Stimulated activated CD8-positive, alpha-beta memory T cell treated with anti-CD3 and anti-CD28 coated beads, Interleukin-4, amount 100 ng/mL, for 24 hours (primary cell): ENCODE measurements around the gene KRTAP20-4.

Experiments
- DNase-seq: peaks from one replicate; pipeline ENCODE4 v3.0.0-alpha.2; 2020; ENCODE audit warnings: low read depth

Gene KRTAP20-4

DNA sequence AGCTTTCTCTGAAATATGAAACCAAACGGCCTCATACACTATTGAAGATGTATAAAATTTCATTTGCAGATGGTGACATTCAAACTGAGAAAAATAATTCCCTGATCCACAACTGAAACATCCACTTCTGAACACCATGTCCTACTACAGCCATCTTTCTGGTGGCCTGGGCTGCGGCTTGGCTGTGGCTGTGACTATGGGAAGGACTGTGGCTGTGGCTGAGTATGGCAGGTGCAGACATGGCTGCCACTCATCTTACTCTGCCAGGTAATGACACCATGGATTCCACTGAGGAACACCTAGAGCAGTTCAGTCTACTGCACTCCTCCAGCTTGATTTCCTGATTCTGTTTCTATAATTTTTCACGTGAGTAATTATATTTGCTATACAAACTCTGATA lies at the start of gene KRTAP20-4:
Gene KRTAP20-4, plus strand, starts transcription at position 106 of the 400 bp plus-strand sequence.
- DNase-seq, result no peak

DNA sequence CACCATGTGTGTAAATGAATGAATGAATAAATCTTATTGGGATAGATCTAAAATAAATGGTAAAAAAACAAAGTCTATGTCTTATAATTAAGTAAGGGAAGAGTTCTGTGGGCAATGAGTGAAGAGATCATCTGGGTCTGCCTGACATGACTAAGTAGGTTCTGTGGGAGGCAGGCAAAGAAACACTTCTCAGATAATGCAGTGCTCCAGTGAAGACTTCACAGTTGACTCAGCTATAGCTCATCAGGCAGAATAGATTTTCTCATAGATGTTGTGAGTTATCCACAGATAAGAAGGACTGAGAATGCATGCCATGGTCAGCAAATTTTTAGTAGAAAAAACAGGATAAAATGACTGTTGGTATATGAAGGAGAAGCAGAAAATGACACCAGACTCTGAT lies 42.7 kb upstream of the KRTAP20-4 start:
- DNase-seq, result no peak

DNA sequence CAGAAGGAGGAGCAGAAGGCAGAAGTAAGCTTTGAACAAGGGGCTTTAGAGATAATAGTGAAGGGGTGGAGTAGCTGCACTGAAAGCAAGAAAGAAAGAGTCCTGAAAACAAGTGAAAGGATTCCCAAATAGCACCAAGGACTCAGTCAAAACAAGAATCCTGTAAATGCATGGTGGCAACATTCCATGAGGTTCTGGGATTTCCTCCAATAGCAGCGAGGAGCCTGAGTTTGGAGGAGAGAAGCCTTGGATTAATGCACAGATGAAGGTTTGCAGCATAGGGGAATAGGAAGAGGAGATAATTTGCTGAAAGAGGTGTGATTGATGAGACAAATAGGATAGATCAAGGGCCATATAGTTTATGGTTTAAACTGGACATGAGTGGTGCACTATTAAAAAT lies 41.1 kb upstream of the KRTAP20-4 start:
- DNase-seq, result no peak

DNA sequence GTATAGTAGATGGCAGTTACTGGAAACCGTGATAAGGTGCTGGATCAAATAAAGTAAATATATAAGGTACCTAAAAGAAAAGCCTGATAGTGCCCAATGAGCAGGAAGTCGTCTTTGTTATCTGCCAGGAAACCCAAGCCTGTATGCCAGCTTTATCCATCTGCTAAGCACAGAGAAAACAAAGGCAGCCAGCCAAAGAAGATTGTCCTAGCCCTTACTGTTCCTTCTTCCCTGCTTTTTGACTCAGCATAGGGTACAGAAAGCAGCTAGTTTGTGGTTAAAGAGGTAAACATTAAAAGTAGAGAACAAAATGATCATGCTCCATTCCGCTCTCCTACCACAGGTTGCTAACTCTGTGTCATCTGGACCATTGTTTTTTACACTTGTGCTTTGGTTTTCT lies 40.3 kb upstream of the KRTAP20-4 start:
- DNase-seq, result no peak

DNA sequence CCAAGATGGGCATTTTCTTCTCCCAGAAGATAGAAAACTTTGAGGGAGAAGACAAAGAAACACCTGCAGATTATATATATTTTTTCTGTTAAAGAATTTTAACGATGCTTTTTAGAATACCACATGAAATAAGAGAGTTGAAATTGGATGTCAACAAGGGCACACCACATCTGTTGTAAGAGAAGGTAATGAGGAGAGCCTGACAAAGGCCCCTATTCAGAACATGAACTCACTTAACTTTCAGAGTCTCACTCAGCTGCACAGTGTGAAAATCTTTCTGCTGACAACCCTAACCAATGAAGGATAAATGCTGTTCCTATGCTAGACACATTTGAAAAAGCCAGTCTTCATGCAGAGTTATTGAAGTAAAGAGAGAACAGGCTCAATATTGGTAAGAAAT lies 37.6 kb upstream of the KRTAP20-4 start:
- no peak for DNase-seq

DNA sequence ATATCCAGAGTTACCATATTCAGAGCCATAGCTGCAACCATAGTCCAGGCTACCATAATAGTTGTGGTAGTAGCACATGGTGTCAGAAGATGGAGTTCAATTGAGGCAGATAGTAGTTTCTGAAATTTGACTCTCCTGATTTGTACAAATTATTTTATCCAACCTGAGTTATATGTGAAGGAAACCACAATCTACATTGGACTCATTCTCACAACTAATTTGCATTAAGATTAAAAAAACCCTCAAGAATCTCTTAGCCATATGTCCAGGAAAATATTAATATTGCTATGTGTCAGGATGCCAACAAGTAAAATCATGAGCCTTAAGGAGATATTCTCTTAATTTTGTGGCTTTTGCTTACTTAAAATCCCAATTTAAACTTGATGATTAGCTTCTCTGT lies 30.1 kb upstream of the KRTAP20-4 start, which contains the start of gene KRTAP22-2:
Gene KRTAP22-2, minus strand, starts transcription at position 101 of the 400 bp plus-strand sequence.
- no peak for DNase-seq

DNA sequence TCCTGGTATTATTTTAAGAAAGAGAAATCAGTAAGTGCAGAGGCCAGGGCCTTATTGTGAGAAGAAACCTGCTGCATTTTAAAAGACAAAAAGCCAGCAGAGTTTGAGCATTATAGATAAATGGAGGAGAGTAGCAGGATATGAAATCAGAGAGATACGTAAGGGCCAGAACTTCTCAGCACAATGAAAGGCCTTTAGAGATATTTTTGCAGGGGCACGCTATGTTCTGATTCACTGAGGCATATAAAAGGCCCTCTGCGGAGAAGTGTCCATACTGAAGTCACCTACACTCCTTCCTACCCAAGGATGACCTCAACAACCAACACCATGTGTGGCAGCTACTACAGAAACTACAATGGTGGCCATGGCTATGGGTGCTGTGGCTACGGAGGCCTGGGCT lies 28.3 kb upstream of the KRTAP20-4 start, which contains the start of gene KRTAP6-3:
Gene KRTAP6-3, plus strand, starts transcription at position 301 of the 400 bp plus-strand sequence. Its CDS starts 6 bp downstream, at position 307.
- no peak for DNase-seq

DNA sequence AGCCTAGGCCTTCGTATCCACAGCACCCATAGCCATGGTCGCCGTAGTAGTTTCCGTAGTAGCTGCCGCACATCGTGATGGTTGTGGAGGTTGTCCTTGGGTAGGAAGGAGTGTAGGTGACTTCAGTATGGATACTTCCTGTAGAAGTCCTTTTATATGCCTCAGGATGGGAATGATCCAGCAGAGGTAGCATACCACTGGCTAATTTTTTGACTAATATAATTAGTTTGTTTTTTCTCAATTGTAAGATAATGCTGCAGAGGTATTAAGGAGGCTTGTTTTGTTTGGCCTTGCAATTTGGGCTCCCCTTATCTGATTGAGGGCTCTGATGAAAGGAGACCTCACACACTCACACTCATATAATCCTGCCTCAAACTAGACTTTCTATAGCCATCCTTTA lies 21.6 kb upstream of the KRTAP20-4 start, which contains the start of gene KRTAP6-2:
Gene KRTAP6-2, minus strand, starts transcription at position 101 of the 400 bp plus-strand sequence. Its CDS starts 28 bp downstream, at position 73.
- no peak for DNase-seq

DNA sequence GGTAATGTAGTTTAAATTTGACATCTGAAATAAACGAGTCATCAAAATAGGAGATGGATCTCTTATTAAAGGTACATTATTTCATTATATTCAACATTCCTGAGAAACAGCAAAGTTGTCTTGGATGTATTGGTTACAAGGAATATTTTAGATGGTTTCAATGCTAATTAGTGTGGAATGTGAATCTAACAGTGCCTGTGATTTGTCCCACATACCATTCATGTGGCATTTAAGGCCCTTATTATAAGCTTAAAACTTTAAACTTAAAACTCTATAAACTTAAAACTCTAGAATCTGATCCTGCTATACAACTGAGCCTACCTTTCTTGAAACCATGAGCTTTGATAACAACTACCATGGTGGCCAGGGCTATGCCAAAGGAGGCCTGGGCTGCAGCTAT lies 19.6 kb upstream of the KRTAP20-4 start, which contains the start of gene KRTAP22-1:
Gene KRTAP22-1, plus strand, starts transcription at position 301 of the 400 bp plus-strand sequence.
- DNase-seq, result no peak

DNA sequence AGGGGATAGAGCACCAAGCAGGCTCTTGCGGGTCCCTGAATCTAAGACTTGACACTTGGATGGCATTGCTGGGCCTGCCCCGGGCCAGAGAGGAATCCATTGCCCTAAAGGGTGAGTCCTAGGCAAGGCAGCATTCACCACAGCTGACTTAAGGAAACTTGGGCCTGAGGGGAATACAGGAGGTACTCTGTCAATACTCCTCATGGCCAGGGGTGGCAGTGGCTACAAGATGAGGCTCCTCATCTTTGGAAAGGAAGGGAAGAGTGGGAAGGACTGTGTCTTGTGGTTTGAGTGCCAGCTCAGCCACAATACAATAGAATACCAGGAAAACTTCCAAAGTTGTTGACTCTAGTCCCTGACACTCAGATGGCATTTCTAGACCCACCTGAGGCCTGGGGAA lies 14.5 kb upstream of the KRTAP20-4 start:
- no peak for DNase-seq

DNA sequence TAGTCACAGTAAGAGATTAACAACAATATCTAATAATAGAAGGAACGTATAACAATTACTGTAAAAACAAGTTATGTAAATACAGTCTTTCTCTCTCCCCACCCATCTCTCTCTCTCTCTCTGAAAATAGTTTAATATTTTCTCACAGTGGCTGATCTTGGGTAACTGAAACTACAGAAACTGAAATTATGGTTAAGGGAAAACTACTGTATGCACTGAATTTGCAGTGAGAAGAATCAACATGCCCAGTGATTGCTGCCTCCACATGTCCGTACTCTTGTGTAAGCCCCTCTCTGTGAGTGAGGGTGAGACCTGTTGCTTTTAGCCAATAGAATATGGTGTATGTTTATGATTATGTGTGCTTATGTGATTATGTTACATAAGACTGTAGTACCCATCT lies 8.3 kb upstream of the KRTAP20-4 start:
- DNase-seq, result no peak

DNA sequence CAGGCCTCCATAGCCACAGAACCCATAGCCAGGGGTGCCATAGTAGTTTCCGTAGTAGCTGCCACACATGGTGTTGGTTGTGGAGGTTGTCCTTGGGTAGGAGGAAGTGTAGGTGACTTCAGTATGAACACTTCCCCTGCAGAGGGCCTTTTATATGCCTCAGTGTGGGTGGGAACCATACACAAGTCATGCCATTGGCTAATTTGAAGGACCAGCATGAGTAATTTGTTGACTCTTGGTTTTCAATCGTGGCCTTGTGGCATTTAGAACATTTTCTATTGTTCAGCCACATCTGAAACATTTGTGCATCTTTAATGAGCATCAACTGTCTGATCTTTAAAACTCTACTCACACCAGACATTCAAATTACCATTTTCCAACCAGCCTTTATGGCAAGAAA lies 6.6 kb upstream of the KRTAP20-4 start, which contains the start of gene KRTAP6-1:
Gene KRTAP6-1, minus strand, starts transcription at position 95 of the 400 bp plus-strand sequence. Its CDS starts 26 bp downstream, at position 69.
- no peak for DNase-seq

DNA sequence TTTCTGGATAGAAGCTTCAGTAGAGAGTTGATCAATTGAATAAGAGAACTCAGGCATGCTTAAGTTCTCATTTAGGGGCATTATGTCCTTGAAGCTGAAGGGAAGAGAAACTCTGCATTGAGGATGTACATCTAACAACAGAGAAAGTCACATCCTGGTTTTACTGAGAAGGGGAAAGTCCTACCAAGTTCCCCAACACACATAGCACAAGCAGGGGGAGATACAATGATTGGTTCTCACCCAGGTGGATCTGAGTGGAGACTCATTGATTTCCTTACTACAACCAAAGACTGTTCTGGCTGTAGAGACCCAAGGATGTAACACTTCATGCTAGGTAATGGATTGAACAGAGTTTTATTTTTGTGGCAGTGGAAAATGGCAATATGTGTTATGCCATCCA lies 5.2 kb upstream of the KRTAP20-4 start:
- no peak for DNase-seq

DNA sequence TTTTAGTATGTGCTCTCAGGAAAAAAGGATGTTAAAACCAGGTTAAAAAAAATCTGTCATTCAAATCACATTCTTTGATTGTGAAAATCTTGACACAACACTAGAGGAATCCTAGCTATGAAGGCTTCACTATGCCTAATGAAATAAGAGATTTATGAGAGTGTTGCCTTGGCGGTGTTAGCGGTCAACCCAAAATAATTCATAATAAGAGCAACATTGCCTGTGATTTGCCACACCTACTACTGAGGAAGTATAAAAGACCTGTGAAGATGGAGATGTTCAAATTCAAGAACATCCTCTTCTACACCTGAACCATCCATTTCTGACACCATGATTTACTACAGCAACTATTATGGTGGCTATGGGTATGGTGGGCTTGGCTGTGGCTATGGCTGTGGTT lies 4.3 kb upstream of the KRTAP20-4 start, which contains the start of gene KRTAP20-1:
Gene KRTAP20-1, plus strand, starts transcription at position 301 of the 400 bp plus-strand sequence. Its CDS starts 30 bp downstream, at position 331.
- no peak for DNase-seq

DNA sequence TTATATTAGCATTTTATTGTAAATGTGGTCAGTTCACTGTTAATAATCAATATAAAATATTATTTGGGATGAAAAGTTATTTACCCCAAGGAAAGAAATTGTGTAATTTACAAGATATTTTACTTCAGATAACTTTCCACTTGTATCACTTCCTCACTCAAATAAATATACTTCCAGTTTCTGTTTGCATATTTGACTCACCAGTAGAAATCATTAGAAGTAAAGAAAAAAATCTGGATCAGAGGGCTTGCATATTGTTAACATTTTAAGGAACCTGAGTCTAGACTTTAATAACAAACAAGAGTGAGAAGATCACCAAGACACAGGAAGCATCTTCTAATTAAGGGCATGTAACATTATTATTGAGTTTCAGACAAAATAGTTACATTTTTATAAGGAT lies 347 bp upstream of the KRTAP20-4 start:
- DNase-seq, result no peak

DNA sequence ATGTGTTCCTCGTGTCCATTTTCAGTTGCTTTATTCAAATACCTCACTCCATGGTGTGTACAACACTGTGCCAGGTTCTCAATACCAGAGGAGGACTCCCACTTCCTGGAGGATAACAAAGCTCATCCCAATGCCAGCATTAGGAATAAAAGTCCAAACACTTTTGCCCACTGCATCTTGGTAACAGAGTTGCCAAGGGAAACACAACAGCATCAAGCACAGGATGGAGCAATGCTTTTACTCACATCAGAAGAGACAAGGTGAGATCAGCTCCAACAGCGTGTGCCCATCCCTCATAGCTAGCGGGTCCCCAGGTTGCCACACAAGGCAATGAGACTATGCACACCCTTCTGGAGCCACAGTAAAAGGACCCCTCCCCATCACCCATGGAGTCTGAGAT lies 2.9 kb downstream of the KRTAP20-4 start:
- no peak for DNase-seq

DNA sequence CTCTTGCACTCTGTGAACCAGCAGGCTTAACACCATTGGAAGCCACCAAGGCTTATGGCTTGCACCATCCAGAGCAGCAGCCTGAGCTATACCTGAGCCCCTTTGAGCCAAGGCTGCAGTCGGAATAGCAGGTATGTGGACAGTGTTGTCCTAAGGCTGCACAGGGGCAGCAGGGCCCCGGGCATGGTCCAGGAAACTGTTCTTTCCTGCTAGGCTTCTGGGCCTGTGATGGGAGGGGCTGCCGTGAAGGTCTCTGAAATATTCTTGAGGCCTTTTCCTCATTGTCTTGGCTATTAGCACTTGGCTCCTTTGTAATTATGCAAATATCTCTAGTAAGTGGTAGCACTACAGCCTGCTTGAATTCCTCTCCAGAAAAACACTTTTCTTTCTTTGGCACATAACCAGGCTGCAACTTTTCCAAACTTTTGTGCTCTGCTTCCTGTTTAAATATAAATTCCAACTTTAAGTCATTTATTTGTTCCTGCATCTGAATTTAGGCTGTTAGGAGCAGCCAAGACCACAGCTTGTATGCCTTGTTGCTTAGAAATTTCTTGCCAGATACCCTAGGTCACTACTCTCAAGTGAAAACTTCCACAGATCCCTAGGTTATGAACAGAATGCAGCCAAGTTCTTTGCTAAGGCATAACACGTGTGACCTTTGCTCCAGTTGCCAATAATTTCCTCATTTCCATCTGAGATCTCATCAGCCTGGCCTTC lies 5.2 kb downstream of the KRTAP20-4 start:
- DNase-seq, result no peak

DNA sequence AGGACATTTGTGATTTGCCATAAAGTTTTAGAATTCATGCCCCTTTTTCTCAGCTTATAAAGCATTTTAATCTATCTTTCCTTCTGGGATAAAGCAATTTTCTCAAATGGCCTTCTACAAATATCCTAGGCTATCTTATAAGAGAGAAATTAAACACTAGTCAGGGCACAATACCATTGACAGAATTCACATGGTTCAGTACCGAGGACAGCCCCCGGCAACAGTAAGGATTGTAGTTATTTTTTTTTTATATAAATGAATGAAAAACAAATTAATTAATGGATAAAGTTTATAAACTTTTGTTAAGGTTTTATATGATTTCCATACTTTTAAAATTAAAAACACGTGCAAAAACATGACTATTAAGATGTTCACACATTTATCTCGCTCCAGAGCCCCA lies 7.7 kb downstream of the KRTAP20-4 start:
- DNase-seq, result no peak

DNA sequence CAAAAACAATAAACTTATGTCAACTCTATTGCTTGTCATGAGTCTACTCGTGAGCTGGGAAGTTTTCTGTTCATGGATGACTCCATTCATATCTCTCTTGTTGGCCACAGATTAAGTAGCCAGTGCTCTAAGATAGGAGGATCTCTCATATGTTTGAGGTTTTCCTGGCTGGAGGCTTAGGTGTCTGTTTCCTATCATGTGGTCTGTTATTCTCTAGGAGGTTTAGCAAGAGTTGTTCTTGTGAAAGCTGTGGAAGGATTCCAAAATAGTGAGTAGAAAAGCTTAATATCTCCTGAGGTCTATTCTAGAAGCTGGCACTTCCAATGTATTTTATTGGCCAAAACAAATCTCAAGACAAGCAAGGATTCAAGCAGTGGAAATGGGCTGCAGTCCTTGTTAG lies 8.8 kb downstream of the KRTAP20-4 start:
- no peak for DNase-seq

DNA sequence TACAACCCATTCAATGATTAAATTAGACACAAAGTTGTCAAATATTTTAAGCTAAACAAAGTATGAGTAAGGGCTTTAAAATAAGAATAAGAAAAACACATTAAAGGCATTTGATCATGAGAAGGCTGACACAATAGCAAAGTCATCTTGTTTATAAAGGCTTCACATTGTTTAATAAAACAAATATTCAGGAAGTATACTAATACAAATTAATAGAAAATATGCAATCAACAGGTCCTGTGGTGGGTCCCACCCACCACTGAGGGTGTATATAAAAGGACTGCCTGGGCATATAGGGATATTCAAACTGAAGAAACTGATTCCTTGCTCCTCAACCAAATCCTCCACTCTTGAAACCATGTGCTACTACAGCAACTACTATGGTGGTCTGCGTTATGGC lies 14.5 kb downstream of the KRTAP20-4 start, which contains the start of gene KRTAP20-2:
Gene KRTAP20-2, plus strand, starts transcription at position 301 of the 400 bp plus-strand sequence. Its CDS starts 58 bp downstream, at position 359.
- no peak for DNase-seq

DNA sequence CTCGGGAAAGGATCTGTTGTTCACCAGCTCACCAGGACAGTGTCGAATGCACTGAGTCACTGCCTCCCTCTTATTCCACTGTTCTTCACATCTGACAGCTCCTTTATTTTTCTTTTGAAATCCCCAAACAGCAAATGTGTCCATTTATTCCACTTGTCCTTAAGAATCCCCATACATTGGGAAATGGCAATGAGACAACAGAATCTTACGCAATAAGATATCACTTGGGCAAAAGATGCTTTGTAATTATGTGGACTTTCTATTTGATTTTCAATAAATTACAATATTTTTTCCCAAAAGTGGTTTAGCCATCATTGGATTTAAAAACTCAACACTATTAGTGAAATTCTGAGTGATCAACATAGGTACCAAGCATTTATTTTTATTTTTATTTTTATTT lies 18.3 kb downstream of the KRTAP20-4 start:
- DNase-seq, result no peak

DNA sequence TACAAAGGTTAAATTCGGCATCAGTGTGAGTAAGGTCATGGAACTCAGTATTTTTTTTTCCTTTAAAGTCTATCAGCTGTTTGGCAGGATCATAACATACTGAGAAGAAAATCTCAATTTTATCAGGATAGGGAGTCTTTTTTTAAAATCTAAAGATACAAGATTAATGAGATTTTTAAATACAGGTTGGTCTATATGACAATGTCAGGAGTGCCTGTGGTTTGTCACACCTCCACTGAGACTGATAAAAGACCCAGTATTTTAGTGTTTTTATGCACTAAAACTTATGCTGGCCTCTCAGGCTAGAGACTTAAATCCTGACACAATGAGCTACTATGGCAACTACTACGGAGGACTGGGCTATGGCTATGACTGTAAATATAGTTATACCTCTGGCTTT lies 22.1 kb downstream of the KRTAP20-4 start, which contains the start of gene KRTAP20-3:
Gene KRTAP20-3, plus strand, starts transcription at position 301 of the 400 bp plus-strand sequence.
- no peak for DNase-seq

DNA sequence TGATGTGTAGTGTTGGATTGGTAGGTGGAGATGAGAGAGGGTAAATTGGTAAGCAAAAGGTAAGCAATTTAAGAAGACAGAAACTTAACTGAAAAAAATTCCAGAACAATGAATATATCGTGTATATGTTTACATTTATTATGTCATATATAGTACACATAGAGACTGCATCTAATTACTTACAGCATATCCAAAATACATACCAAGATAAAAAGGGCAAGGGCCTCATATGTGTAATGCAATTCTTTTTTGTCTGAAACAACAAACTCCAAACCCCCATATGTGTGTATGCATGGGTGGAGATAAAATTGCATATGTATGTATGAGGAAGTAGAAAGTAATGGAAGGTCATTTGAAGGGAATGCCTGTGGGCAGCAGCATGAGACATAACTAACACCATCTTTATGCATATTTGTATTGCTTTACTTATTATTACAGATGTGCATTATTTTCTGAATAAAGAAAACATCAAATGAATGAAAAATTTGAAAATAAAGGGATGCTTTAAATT lies 26.5 kb downstream of the KRTAP20-4 start:
- no peak for DNase-seq
